Measurements from ENCODE around the gene ZNF277. TPM values are rescaled to one million over a fixed set of nuclear protein-coding genes. Genes with fewer than 3 reads are reported as not detected.

ZNF277 gene
- total and polyA plus RNA-seq, 2 donors (not counting 3 experiments of a cell fraction or from before 2014, with no cell fraction given), result 7.8 to 22.6 TPM

- H3K9ac ChIP-seq (replicated peaks; ENCODE audit: extremely low read depth, insufficient read depth, low read length), result no peak overlapping the region
- H3K4me1 ChIP-seq (ENCODE audit: control insufficient read depth, extremely low read depth, insufficient read depth, low read length), result no peaks in the 10 kb centered on the region
- H4K20me1 ChIP-seq (replicated peaks; ENCODE audit: control insufficient read depth, extremely low read depth, insufficient read depth, low read length), result no peaks in the 10 kb centered on the region
- DNase-seq (ENCODE audit: low read depth, low spot score) (no peak), FAIRE-seq (no peak)
- BruUV-seq (replicated peaks), result no TSS peak
- H3K9me3 ChIP-seq (replicated peaks; ENCODE audit: control insufficient read depth, insufficient read depth, low read length), result no peaks in the 10 kb centered on the region
- H3K9me1 ChIP-seq (replicated peaks; ENCODE audit: control insufficient read depth, extremely low read depth, insufficient read depth, low read length), result no peaks in the 10 kb centered on the region
- H3K27ac ChIP-seq (ENCODE audit: insufficient read depth, low read depth, low read length), result no peak overlapping the region
- POLR2A ChIA-PET, result no interaction called here
- H3K4me3 ChIP-seq (replicated peaks in 1 of 3; ENCODE audit: insufficient read depth in 1 of 3, low read depth in 1 of 3, low read length in 3 of 3), result no peak overlapping the region
- TF ChIP-seq, protein P1, sequence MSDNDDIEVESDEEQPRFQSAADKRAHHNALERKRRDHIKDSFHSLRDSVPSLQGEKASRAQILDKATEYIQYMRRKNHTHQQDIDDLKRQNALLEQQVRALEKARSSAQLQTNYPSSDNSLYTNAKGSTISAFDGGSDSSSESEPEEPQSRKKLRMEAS (IDR thresholded peaks at IDR 0.05; ENCODE audit: insufficient read depth, insufficient read length), result no peak
- TF ChIP-seq POLR2AphosphoS5 (IDR thresholded peaks at IDR 0.05; ENCODE audit: insufficient read depth, low read depth, low read length) (no peak), EZH2 (IDR thresholded peaks at IDR 0.05; ENCODE audit: borderline replicate concordance, low read depth, low read length, severe bottlenecking) (no peak), GATA2 (IDR thresholded peaks at IDR 0.05; ENCODE audit: insufficient read depth, insufficient read length, low read depth, low read length) (no peak), JUN (IDR thresholded peaks at IDR 0.05; ENCODE audit: borderline replicate concordance, insufficient read depth, insufficient read length, low read depth) (no peak), FOS (IDR thresholded peaks at IDR 0.05; ENCODE audit: borderline replicate concordance, insufficient read depth, low read length) (no peak), MYC (IDR thresholded peaks at IDR 0.05; ENCODE audit: low read depth, low read length) (no peak), POLR2A (IDR thresholded peaks at IDR 0.05; ENCODE audit: low read depth, low read length) (no peak)
- TF ChIP-seq, protein P2, sequence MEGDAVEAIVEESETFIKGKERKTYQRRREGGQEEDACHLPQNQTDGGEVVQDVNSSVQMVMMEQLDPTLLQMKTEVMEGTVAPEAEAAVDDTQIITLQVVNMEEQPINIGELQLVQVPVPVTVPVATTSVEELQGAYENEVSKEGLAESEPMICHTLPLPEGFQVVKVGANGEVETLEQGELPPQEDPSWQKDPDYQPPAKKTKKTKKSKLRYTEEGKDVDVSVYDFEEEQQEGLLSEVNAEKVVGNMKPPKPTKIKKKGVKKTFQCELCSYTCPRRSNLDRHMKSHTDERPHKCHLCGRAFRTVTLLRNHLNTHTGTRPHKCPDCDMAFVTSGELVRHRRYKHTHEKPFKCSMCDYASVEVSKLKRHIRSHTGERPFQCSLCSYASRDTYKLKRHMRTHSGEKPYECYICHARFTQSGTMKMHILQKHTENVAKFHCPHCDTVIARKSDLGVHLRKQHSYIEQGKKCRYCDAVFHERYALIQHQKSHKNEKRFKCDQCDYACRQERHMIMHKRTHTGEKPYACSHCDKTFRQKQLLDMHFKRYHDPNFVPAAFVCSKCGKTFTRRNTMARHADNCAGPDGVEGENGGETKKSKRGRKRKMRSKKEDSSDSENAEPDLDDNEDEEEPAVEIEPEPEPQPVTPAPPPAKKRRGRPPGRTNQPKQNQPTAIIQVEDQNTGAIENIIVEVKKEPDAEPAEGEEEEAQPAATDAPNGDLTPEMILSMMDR (IDR thresholded peaks at IDR 0.05; ENCODE audit: extremely low read depth in 1 of 2, insufficient read depth in 1 of 2, low read depth in 1 of 2, low read length in 2 of 2), result no peak
- H3K36me3 ChIP-seq (ENCODE audit: control insufficient read depth in 2 of 2, extremely low read depth in 1 of 2, insufficient read depth in 2 of 2, low read length in 2 of 2), result peaks cover 0 to 2% of the 10 kb centered on the region in 2 experiments
- H2AFZ ChIP-seq (ENCODE audit: low read depth, low read length), result no peak overlapping the region
- dilution Hi-C loops (cut with MboI; ENCODE audit: extremely low pct_ligation_motif_present, low sequenced_read_pairs) (no loop called here), intact Hi-C loops (cut with micrococcal nuclease) (no loop called here)
- H3K79me2 ChIP-seq (ENCODE audit: control insufficient read depth, insufficient read depth, low read length), result no peaks in the 10 kb centered on the region
- H3K4me2 ChIP-seq (ENCODE audit: insufficient read depth, low read length), result no peak overlapping the region
- CTCF ChIA-PET, result no interaction called here
- H3K27me3 ChIP-seq (ENCODE audit: control insufficient read depth in 2 of 2, insufficient read depth in 2 of 2, low read length in 2 of 2), result no peaks in the 10 kb centered on the region
These were observed 127.9 kb downstream of the ZNF277 start for GRCh38 chr7:112334366-112334765.

Data from endothelial cell of umbilical vein (primary cell).